Body of pancreas (tissue), 4 donors: ENCODE data around the gene SATB2. TPM values are rescaled to one million over a fixed set of nuclear protein-coding genes. Genes with fewer than 3 reads are reported as not detected.

Source experiments
- ATAC-seq: fragments of 150-250 bp; one replicate; pipeline ENCODE4 v1.9.1; 2016
- DNase-seq, 4 donors: peaks; one replicate each; pipeline ENCODE4 v3.0.0-alpha.2; 2019
- H3K27ac ChIP-seq, 4 donors: fragments of 200-600 bp; sonication (generic); 1 replicate in 3 of 4; 2 replicates in 1 of 4; pipeline versions ENCODE4 v1.5.1 to v1.6.1; 2016 to 2019; ENCODE audit warnings: mild to moderate bottlenecking in 1 of 4, mixed read lengths in 1 of 4, moderate library complexity in 1 of 4
- H3K27me3 ChIP-seq, 2 donors: fragments of 200-600 bp; sonication (generic); one replicate each; pipeline ENCODE4 v1.6.0; 2016; ENCODE audit warnings: mild to moderate bottlenecking in 1 of 2
- H3K36me3 ChIP-seq, 2 donors: fragments of 200-600 bp; sonication (generic); replicated peaks in 1 of 2; 2 replicates each; pipeline ENCODE4 v1.5.1; 2016; ENCODE audit warnings: low read depth in 2 of 2; ENCODE audit not compliant: insufficient read depth in 1 of 2
- H3K4me1 ChIP-seq: fragments of 200-600 bp; sonication (generic); one replicate; pipeline ENCODE4 v1.6.0; 2016
- H3K4me3 ChIP-seq, 2 donors: fragments of 200-600 bp; sonication (generic); 1 replicate in 1 of 2; 2 replicates in 1 of 2; pipeline ENCODE4 v1.5.1; 2016 to 2019
- H3K9me3 ChIP-seq, 3 donors: fragments of 200-600 bp; sonication (generic); 1 replicate in 2 of 3; 2 replicates in 1 of 3; pipeline ENCODE4 v1.5.1; 2016
- CTCF ChIP-seq, 7 experiments: fragments of 450-650 bp in 4 of 7; fragments of 200-600 bp in 3 of 7; sonication (generic) in 3 of 7; IDR thresholded peaks; one replicate each; pipeline ENCODE4 v1.5.1; 2016 to 2019; ENCODE audit warnings: antibody characterized with exemption in 7 of 7
- POLR2A ChIP-seq, 3 donors: fragments of 450-650 bp; IDR thresholded peaks; one replicate each; pipeline ENCODE4 v1.6.1; 2016; ENCODE audit warnings: antibody characterized with exemption in 3 of 3, mild to moderate bottlenecking in 2 of 3
- WGBS, 2 donors: methylation state at CpG; one replicate each; pipeline ENCODE4 v1.1.5; 2017; 5-methylcytosine and 5-hydroxymethylcytosine counted together
- intact Hi-C: fragments of 100-400 bp; cut with DNase I; formaldehyde crosslinking; loops from one replicate; pipeline ENCODE4 v1.15.1; 2023
- total RNA-seq, 2 donors: library from RNA; depleted of rRNA; stranded (reverse); fragments of >200 nt; gene quantifications; one replicate each; pipeline ENCODE4 v1.1.0, GENCODE V29; 2016

The SATB2 gene
- total RNA-seq, 2 donors from 2014 or later, result 2.6 to 4.3 TPM

- H3K4me1 ChIP-seq, result no peaks in the 10 kb centered on the region
- H3K27me3 ChIP-seq, result no peaks in the 10 kb centered on the region
- ATAC-seq (no peak), DNase-seq (no peak)
- no peak overlapping the region for H3K27ac ChIP-seq
- no peaks in the 10 kb centered on the region for H3K36me3 ChIP-seq
- WGBS, 2 donors, result 54 to 81% methylated on average over 7 of the region's 7 CpGs
- no peaks in the 10 kb centered on the region for H3K9me3 ChIP-seq
- TF ChIP-seq POLR2A (IDR thresholded peaks at IDR 0.05), result no peak
- TF ChIP-seq CTCF (IDR thresholded peaks at IDR 0.05), result no peak
- no peak overlapping the region for H3K4me3 ChIP-seq
- intact Hi-C loops, result no loop called here
Measured at GRCh38 chr2:199414465-199414864, 43.3 kb downstream of the SATB2 start.

GRCh38 chr2:199414001-199414400, 43.7 kb downstream of the SATB2 start:
- ATAC-seq, result no peak
- no peak for DNase-seq
- intact Hi-C loops, result no loop called here
- H3K36me3 ChIP-seq, result no peaks in the 10 kb centered on the region
- no peak for TF ChIP-seq POLR2A (IDR thresholded peaks at IDR 0.05)
- no peak for TF ChIP-seq CTCF (IDR thresholded peaks at IDR 0.05)
- no peaks in the 10 kb centered on the region for H3K4me1 ChIP-seq
- no peaks in the 10 kb centered on the region for H3K27me3 ChIP-seq
- WGBS, 2 donors, result 79 to 91% methylated on average over 3 of the region's 3 CpGs
- no peaks in the 10 kb centered on the region for H3K9me3 ChIP-seq
- H3K27ac ChIP-seq, result no peak overlapping the region
- H3K4me3 ChIP-seq, result no peak overlapping the region

- no peak for TF ChIP-seq POLR2A (IDR thresholded peaks at IDR 0.05)
- TF ChIP-seq CTCF (IDR thresholded peaks at IDR 0.05), result no peak
- Histone ChIP-seq H3K9me3 (no peaks in the 10 kb centered on the region), H3K4me1 (no peaks in the 10 kb centered on the region), H3K27ac (no peak overlapping the region), H3K36me3 (no peaks in the 10 kb centered on the region), H3K4me3 (no peak overlapping the region), H3K27me3 (no peaks in the 10 kb centered on the region)
- WGBS, 2 donors, result 40 to 52% methylated on average over 4 of the region's 4 CpGs
- intact Hi-C loops, result no loop called here
- DNase-seq, result no peak
- no peak for ATAC-seq
Measured at GRCh38 chr2:199409759-199410529, 47.8 kb downstream of the SATB2 start.

- intact Hi-C loops, result no loop called here
- DNase-seq, result no peak
- Histone ChIP-seq H3K4me1 (no peaks in the 10 kb centered on the region), H3K4me3 (no peak overlapping the region), H3K9me3 (no peaks in the 10 kb centered on the region), H3K27me3 (no peaks in the 10 kb centered on the region), H3K27ac (no peak overlapping the region), H3K36me3 (no peaks in the 10 kb centered on the region)
- no peak for ATAC-seq
- no peak for TF ChIP-seq POLR2A (IDR thresholded peaks at IDR 0.05)
- TF ChIP-seq CTCF (IDR thresholded peaks at IDR 0.05), result no peak
Measured at GRCh38 chr2:199407421-199407820, 50.3 kb downstream of the SATB2 start.

GRCh38 chr2:199405241-199405640, 52.5 kb downstream of the SATB2 start:
- peak; percentile 30 for ATAC-seq
- intact Hi-C loops, result no loop called here

More at GRCh38 chr2:199405241-199405640, 52.5 kb downstream of the SATB2 start:
- H3K27me3 ChIP-seq, result no peaks in the 10 kb centered on the region
- no peak overlapping the region for H3K27ac ChIP-seq
- H3K9me3 ChIP-seq, result no peaks in the 10 kb centered on the region
- H3K4me1 ChIP-seq, result no peaks in the 10 kb centered on the region
- peak in 1 of 4 donors; percentile 10 for DNase-seq
- peak in 4 of 7 experiments; percentile 8 to 36 (median 30) for TF ChIP-seq CTCF (IDR thresholded peaks at IDR 0.05)
- TF ChIP-seq POLR2A (IDR thresholded peaks at IDR 0.05), result no peak
- H3K36me3 ChIP-seq, result no peaks in the 10 kb centered on the region
- H3K4me3 ChIP-seq, result no peak overlapping the region
